HG02884 (cell line): ENCODE data around the gene POU4F3.

Source experiments
- ATAC-seq: cut with Tn5 transposase; IDR thresholded peaks from one replicate; pipeline ENCODE4 v1.9.1; 2021; ENCODE audit warnings: mild to moderate bottlenecking, moderate library complexity; ENCODE audit not compliant: unreplicated experiment

POU4F3 gene

GRCh38 chr5:146339715-146340259 is 1.1 kb downstream of the POU4F3 start:
- no peak for ATAC-seq

DNA sequence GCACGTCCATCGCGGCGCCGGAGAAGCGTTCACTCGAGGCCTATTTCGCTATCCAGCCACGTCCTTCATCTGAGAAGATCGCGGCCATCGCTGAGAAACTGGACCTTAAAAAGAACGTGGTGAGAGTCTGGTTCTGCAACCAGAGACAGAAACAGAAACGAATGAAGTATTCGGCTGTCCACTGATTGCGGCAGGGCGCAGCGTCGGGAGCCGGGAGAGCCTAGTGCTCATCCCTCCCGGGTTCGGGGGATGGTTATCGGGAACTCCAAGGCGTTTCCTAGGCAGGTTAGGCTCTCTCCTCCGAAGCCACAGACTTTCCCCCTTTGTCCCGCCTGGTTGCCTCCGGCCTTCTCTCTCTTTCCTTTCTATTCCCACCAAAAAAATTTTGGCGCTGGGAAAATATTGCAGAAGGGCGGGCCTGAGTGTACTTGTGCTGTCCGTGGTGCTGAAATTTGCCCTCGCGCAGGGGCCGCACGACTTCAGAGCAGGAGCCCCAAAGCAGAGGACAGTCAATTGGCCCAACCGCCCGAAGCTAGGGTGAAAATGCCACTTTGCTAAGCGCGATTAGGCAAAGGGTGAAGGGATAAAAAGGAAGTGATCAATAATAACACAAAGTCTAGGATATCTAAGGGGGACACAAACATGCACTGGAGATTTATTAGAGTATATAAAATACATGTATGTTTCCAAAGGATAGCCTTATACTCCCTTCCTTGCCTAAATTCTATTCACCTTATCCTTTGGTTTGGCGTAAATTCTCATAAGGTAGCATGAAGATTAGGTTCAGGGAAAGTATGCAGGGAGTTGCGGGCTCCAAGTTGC is 1.8 kb downstream of the POU4F3 start:
- no peak for ATAC-seq

- no peak for ATAC-seq
These were observed 3.2 kb downstream of the POU4F3 start for GRCh38 chr5:146341854-146342253.

DNA sequence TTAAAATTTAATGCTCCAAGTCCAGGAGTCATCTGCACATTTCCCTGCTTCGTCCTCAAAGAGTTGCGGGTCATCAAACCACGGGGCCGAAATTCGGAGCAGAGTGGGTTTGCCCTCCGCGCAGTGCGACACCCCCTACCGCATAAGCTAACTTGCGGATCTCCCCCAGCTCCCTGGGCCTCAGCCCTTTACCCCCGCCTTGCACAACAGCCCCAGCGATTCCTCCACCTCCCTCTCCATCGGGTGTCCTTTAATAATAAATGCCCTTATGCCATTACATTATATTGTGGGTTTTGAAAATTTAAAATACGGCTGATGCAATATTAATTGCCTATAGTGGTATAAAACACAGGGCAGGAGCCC is 3.9 kb downstream of the POU4F3 start:
- ATAC-seq, result no peak

- ATAC-seq, result no peak
These were observed 4.5 kb downstream of the POU4F3 start for GRCh38 chr5:146342882-146343865.

- ATAC-seq, result no peak
These were observed 5.8 kb downstream of the POU4F3 start for GRCh38 chr5:146344155-146345118.

DNA sequence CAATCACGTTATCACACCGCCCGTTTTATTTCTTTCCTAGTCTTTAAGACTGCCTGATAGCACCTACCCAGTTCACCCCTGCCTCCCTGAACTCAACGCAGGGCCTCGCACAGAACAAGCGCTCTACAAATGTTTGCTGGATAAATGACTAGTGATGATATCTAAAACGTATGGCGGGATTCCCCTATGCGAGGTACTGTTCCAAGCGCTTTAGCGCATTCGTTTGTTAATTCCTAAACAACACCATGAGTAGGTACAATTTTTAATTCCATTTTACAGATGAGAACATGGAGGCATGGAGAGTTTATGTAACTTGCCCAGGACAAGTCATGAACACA is 6.6 kb downstream of the POU4F3 start:
- no peak for ATAC-seq

DNA sequence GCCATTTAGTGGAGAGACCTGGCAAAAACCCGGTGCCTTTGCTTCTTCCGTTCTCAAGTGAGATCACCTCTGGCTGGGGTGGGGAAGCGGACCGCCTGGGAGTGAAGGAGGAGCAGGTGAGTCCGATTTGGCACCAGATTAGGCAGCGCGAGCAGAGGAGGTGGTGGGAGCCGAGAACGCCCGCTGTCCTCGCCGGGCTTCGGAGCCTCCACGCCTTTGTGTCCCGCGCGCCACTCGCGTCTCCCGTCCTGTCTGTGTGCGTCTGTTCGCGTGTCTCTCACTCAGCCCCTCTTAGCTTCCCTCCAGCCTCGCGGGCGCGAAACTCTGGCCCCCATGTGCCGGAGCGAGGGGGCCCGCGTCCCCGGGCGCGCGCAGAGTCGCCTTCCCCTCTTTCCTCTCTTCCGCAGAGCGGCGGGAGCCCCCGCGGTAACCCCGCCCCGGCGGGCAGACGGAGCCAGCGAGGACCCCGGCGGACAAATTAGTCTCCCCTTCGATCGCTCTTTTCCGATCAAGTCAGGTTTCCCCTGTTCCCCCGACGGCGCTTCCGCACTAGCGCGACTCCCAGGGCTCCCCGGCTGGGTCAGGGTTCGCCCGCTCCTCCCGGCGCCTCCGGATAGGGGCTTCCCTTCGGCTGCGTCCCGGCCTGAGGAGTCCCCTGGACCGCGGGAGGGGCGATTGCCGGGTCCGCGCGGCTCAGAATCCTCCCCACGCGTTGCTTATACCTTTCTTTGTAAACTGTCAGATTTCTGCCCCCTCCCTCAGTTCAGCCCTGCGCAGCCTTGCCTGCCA is 7.1 kb downstream of the POU4F3 start:
- no peak for ATAC-seq

- ATAC-seq, result no peak
These were observed 18.5 kb downstream of the POU4F3 start for GRCh38 chr5:146357126-146357525.

- ATAC-seq, result no peak
These were observed 21.2 kb downstream of the POU4F3 start for GRCh38 chr5:146359836-146360235.

DNA sequence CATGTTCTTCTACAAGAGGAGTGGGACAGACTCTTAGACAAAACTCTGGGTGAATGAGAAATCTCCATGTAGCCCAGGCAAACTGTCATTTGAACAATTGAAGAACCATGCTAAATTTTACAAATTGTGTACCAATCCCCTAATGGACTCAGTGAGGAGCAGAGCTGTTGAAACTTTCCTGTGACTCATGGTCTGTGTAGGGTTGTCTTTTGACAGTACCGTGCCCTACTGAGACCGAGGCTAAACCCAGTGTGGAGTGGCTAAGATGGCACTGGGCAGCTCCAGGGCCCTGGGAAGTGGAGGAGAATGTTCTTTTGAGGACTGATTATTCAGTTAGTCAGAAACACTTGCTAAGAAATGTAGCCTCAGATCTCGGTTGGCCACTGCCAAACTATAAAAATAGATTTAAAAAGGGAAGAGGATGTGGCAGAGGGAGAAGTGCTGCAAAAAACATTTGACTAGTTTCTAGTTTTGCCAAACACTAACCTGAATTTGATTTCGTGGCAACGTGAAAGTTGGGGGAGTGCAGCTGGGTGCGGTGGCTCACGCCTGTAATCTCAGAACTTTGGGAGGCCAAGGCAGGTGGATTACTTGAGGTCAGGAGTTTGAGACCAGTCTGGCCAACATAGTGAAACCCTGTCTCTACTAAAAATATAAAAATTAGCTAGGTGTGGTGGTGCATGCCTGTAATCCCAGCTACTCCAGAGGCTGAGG is 24.7 kb downstream of the POU4F3 start:
- no peak for ATAC-seq

GRCh38 chr5:146365618-146366017 is 27.0 kb downstream of the POU4F3 start:
- no peak for ATAC-seq

GRCh38 chr5:146366904-146367303 is 28.3 kb downstream of the POU4F3 start:
- no peak for ATAC-seq

DNA sequence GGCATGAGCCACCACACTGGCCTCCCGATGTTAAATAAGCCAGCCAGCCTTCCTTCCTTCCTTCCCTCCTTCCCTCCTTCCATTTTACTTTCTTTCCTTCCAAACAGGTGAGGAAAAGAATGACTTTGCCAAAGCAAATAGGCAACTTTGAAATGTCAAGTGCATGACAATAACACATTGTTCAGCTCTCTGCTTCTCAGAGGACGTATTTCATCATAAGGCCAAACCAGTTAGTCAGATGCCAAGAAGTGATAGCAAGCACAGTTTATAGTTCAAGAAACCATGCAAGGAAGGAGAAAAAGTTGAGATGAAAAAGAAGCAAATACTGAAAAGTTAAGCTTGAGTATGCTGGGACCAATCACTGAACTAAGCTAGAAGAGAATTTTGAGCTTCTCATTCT is 29.5 kb downstream of the POU4F3 start:
- no peak for ATAC-seq

- no peak for ATAC-seq
These were observed 31.1 kb downstream of the POU4F3 start for GRCh38 chr5:146369691-146370090.

GRCh38 chr5:146376821-146377220 is 38.2 kb downstream of the POU4F3 start:
- no peak for ATAC-seq

DNA sequence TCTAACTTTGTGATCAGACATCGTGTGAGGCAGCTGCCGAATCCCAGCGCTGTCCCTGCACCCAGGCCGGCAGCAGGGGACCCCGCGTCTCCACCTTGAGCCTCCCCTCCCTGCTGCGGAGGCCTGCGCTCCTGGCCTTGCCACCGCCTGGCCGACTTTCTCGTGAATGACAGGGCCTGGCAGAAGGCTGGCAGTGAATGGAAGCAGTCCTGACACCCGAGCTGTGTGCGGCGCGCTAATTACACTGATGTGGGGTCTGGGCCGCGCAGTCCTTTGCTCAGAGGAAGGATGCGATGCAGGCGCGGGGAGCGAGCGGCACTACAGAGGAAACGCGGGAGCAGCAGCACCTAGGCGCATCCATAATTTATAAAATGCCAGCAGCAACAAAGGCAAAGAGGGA is 40.3 kb downstream of the POU4F3 start:
- ATAC-seq, result no peak

- ATAC-seq, result no peak
These were observed 42.1 kb downstream of the POU4F3 start for GRCh38 chr5:146380714-146381113.

GRCh38 chr5:146388386-146388785 is 49.7 kb downstream of the POU4F3 start:
- ATAC-seq, result no peak
